Kidney (tissue), 14 donors: Measurements from ENCODE around the gene LHPP. TPM values are rescaled to one million over a fixed set of nuclear protein-coding genes. Genes with fewer than 3 reads are reported as not detected.

Experiments
- DNase-seq, 5 donors: peaks; one replicate each; pipeline ENCODE4 v3.0.0-alpha.2; 2013 to 2020
- FAIRE-seq: peaks from 2 replicates; lab custom pipeline; 2012; peaks lifted over from hg19 to GRCh38; lab: Jason Lieb, UNC
- H3K27ac ChIP-seq, 2 donors: one replicate each; pipeline ENCODE4 v1.7.0; 2013; ENCODE audit warnings: low read depth in 2 of 2, low read length in 2 of 2, inconsistent platforms in 1 of 2
- H3K27me3 ChIP-seq: one replicate; pipeline ENCODE4 v1.7.1; 2013; ENCODE audit warnings: low read length, inconsistent platforms; ENCODE audit not compliant: control insufficient read depth, insufficient read depth
- H3K36me3 ChIP-seq, 3 donors: one replicate each; pipeline versions ENCODE4 v1.7.0 to v1.7.1; 2013; ENCODE audit warnings: low read length in 3 of 3, control low read depth in 1 of 3, inconsistent platforms in 1 of 3; ENCODE audit not compliant: insufficient read depth in 3 of 3, control insufficient read depth in 2 of 3
- H3K4me1 ChIP-seq, 3 donors: one replicate each; pipeline versions ENCODE4 v1.7.0 to v1.7.1; 2013; ENCODE audit warnings: low read length in 3 of 3, inconsistent platforms in 1 of 3, low read depth in 1 of 3; ENCODE audit not compliant: control insufficient read depth in 2 of 3, insufficient read depth in 2 of 3
- H3K4me3 ChIP-seq, 3 donors: one replicate each; pipeline versions ENCODE4 v1.7.0 to v1.8.1; 2013; ENCODE audit warnings: low read length in 3 of 3, control low read depth in 1 of 3, inconsistent platforms in 1 of 3
- H3K9ac ChIP-seq, 3 donors: one replicate each; pipeline versions ENCODE4 v1.7.0 to v1.7.1; 2013; ENCODE audit warnings: low read length in 3 of 3, control low read depth in 1 of 3, inconsistent platforms in 1 of 3
- H3K9me3 ChIP-seq, 3 donors: one replicate each; pipeline versions ENCODE4 v1.7.0 to v1.7.1; 2013; ENCODE audit warnings: low read length in 3 of 3, control low read depth in 1 of 3, inconsistent platforms in 1 of 3; ENCODE audit not compliant: control insufficient read depth in 2 of 3, insufficient read depth in 1 of 3
- CTCF ChIP-seq: IDR thresholded peaks from 3 replicates; pipeline ENCODE4 v1.5.1; 2012; ENCODE audit warnings: mild to moderate bottlenecking, moderate library complexity, borderline replicate concordance; ENCODE audit not compliant: insufficient read depth; ENCODE audit errors: extremely low read depth
- intact Hi-C: fragments of 100-400 bp; cut with DNase I; formaldehyde crosslinking; loops from one replicate; pipeline ENCODE4 v1.11.1; 2022
- polyA plus RNA-seq: library from polyadenylated mRNA; stranded (reverse); fragments of 350-450 nt; fragmentation: Illumina TruSeq; extraction: RNeasy Lipid Tissue Mini Kit (QIAGEN cat#74804); gene quantifications from one replicate; pipeline ENCODE4 v1.2.3, GENCODE V29; 2014; ENCODE audit warnings: low read depth, low replicate concordance; ENCODE audit not compliant: insufficient read depth
- total RNA-seq: library from RNA; stranded (reverse); fragmentation: NEBNext Ultra II Directional; extraction: Animal tissue kit (Norgen Biotek cat#: 25700); gene quantifications from one replicate; pipeline ENCODE4 v1.2.1, GENCODE V29; 2021
- donor health status: control.
- donor health status: control.
- donor health status: control.
- donor health status: control.
- donor health status: control.
- donor health status: DM: yes; HTN: yes; CAD: no.
- donor health status: Normal renal cell carcinoma (clear cell type).

The LHPP gene
- total and polyA plus RNA-seq, 2 donors from 2014 or later = 16.6 to 52.5 TPM

GRCh38 chr10:124598196-124598595 is 136.6 kb downstream of the LHPP start:
- intact Hi-C loops = no loop called here
- Histone ChIP-seq H3K36me3 (no peaks in the 10 kb centered on the region), H3K4me3 (no peak overlapping the region), H3K9ac (no peak overlapping the region), H3K9me3 (no peaks in the 10 kb centered on the region), H3K27ac (no peak overlapping the region), H3K4me1 (peaks cover 0 to 4% (median 2%) of the 10 kb centered on the region in 3 donors), H3K27me3 (no peaks in the 10 kb centered on the region)
- FAIRE-seq (no peak), DNase-seq (peak in 1 of 5 donors; percentile 64)
- TF ChIP-seq CTCF = no peak

- no peaks in the 10 kb centered on the region for H3K36me3 ChIP-seq
- peaks cover 0 to 4% (median 2%) of the 10 kb centered on the region in 3 donors for H3K4me1 ChIP-seq
- no peaks in the 10 kb centered on the region for H3K27me3 ChIP-seq
- no peak for TF ChIP-seq CTCF
- no peak overlapping the region for H3K4me3 ChIP-seq
- DNase-seq (peak in 1 of 5 donors; percentile 39), FAIRE-seq (no peak)
- H3K27ac ChIP-seq = no peak overlapping the region
- no peaks in the 10 kb centered on the region for H3K9me3 ChIP-seq
- no peak overlapping the region for H3K9ac ChIP-seq
- intact Hi-C loops = no loop called here
Measured at GRCh38 chr10:124598773-124599587, 137.4 kb downstream of the LHPP start.

GRCh38 chr10:124599588-124600050 is 138.0 kb downstream of the LHPP start:
- Histone ChIP-seq H3K9me3 (no peaks in the 10 kb centered on the region), H3K4me1 (peaks cover 0 to 4% (median 2%) of the 10 kb centered on the region in 3 donors), H3K36me3 (no peaks in the 10 kb centered on the region), H3K27me3 (no peaks in the 10 kb centered on the region), H3K4me3 (no peak overlapping the region), H3K9ac (no peak overlapping the region), H3K27ac (no peak overlapping the region)
- FAIRE-seq (no peak), DNase-seq (peak in 2 of 5 donors; percentile 24 to 37)
- intact Hi-C loops = no loop called here
- no peak for TF ChIP-seq CTCF
